Head of caudate nucleus (tissue), 42 donors: ENCODE data around the gene FBN3.

Source experiments
- DNase-seq, 42 donors: peaks; one replicate each; pipeline versions ENCODE4 v3.0.0 to v3.0.0-alpha.2; 2020 to 2021; ENCODE audit warnings: mixed read lengths in 7 of 42
- intact Hi-C: fragments of 100-400 bp; cut with DNase I; formaldehyde crosslinking; loops from one replicate; pipeline ENCODE4 v1.15.0; 2022

Gene FBN3

DNA sequence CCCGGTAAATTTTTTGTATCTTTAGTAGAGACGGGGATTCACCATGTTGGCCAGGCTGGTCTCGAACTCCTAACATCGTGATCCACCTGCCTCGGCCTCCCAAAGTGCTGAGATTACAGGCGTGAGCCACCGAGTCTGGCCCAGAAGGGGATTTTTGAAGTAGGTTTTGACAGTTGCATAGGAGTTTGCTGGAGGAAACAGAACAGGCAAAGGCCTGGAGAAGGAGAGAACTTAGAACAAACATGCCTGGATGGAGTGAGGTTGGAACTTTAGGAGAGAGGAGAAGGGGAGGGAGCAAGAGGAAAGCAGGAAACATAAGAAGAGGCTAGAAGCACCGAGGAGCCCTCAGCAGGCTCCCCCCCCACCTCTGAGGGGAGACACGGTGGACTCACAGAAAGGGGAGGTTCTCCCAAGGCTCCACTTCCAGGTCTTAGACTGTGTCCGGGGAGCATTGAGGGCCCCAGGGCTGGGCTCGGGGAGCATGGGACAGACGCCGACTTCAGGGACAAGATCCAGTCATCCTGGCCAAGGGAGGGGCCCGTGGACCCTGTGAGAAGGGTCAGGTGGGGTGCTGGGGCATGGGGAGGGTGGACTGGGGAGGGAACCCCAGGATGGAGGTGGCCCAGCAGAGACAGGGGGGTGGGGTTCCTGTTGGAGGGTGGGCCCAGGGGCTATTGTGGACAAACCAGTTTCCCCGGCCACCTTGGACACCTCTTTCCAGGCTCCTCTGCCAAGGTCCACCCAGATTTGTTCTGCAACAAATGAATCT lies 1.8 kb upstream of the FBN3 start:
- DNase-seq = no peak
- intact Hi-C loops = loop anchor here (10.0 kb wide), 2 partner anchors 54 to 206 kb away; partner anchors contain the start of genes CERS4 and TIMM44

- DNase-seq = no peak
- intact Hi-C loops = loop anchor here (10.0 kb wide), 2 partner anchors 54 to 206 kb away; partner anchors contain the start of genes CERS4 and TIMM44
These were observed 930 bp upstream of the FBN3 start for GRCh38 chr19:8150178-8150865.

DNA sequence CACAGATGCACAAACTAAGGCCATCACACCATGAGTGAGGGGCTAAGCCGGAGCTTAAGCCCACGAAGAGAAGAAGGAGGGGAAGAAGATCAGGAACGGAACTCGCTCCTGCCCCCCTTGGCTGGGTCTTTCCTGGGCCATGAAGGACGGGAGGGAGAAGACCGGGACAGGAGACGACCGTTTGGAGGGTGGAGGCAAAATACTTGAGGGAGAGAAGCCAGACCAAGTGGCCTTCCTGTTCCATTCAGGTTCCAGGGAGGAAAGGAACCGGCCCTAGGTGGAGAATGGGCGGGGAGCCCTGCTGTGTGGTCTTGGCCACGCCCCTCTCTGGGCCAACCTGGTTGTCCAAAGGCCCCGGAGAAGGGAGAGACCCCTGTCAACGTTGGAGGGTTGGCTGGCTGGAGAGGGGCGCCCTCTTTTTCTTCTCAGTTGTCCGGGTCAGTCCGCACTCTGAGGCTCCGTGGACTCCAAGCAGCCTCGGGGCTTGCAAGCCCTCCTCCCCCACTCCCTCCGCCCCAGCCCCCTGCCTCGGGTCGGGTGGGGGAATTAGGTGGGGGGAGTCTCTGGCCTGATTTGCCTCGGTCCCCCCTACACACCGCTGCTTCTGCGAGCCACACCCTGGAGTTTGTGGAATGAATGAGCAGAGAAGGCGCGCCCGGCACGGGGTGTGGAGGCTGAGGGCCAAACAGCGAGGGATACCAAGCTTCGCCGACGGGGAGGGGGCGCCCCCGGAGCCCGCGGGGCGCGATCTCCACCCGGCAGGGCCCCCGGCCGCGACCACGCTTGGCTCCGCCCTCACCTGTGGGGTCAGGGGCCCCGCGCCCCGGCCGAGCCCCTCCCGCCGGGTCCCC lies 757 bp downstream of the FBN3 start:
- DNase-seq = no peak
- intact Hi-C loops = no loop called here

DNA sequence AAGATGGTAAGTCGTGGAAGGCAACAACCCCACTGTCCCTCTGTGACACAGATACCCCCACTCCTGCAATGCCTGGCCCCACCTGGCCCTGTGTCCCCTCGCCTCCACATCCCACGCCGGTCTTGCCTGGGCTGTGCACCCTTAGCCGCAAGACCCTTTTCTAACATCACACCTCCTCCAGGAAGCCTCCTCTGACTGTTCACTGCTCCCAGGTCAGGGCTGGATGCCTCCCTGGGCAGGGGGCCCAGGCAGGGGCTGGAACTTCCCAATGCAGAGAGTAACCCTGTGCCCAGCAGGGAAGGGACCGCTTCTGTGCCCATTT lies 1.3 kb downstream of the FBN3 start:
- no peak for DNase-seq

DNA sequence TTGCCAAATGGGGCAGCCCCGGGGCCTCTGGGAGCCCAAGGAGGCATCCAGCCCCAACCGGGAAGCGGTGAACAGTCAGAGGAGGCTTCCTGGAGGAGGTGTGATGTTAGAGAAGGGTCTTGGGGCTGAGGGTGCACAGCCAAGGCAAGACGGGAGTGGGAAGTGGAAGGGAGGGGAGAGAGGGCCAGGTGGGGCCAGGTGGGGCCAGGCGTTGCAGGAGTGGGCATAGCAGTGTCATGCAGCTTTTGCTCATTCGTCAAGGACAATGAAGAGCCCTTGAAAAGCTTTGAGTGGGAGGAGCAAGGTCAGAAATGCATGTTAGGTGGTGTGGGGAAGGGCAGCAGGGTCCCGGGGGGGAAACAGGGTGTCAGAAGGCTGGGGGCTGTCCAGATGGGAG lies 1.8 kb downstream of the FBN3 start:
- no peak for DNase-seq
- intact Hi-C loops = no loop called here

More for the DNA sequence above, 1.3 kb downstream of the FBN3 start:
- intact Hi-C loops = no loop called here

GRCh38 chr19:8146877-8147581 lies 2.4 kb downstream of the FBN3 start:
- intact Hi-C loops = no loop called here
- DNase-seq = no peak

DNA sequence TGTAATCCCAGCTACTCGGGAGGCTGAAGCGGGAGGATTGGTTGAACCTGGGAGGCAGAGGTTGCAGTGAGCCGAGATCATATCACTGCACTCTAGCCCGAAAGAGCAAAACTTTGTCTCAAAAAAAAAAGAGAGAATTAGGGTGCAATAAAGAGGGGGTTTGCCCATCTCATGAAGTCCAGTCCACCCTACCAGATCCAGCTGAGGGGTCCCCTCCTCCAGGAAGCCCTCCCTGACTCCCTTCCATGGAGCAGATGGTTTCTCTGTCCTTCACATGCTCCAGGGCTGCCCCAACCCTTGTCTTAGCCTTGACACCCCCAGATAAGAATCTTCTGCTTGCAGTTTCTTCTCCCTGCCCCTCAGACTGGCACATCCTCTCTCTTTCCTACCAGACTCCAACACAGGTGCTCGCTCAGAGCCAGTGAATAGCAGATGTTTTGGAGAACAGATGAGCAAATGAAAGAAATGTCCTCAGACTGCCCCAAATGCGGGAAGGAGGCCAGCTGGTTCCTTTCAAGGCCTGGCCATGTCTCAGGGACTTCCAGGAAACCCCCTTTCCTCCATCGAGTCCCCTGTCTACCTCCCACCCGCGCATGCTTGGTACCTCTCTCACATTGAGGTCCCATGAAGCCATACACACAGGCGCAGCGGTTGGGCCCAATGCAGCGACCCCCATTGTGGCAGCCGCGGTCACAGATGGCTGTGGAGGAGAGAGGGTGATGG lies 5.0 kb downstream of the FBN3 start:
- no peak for DNase-seq
- intact Hi-C loops = no loop called here

- intact Hi-C loops = no loop called here
- no peak for DNase-seq
These were observed 6.4 kb downstream of the FBN3 start for GRCh38 chr19:8143041-8143440.

GRCh38 chr19:8142513-8142900 lies 6.9 kb downstream of the FBN3 start:
- no peak for DNase-seq
- intact Hi-C loops = no loop called here

DNA sequence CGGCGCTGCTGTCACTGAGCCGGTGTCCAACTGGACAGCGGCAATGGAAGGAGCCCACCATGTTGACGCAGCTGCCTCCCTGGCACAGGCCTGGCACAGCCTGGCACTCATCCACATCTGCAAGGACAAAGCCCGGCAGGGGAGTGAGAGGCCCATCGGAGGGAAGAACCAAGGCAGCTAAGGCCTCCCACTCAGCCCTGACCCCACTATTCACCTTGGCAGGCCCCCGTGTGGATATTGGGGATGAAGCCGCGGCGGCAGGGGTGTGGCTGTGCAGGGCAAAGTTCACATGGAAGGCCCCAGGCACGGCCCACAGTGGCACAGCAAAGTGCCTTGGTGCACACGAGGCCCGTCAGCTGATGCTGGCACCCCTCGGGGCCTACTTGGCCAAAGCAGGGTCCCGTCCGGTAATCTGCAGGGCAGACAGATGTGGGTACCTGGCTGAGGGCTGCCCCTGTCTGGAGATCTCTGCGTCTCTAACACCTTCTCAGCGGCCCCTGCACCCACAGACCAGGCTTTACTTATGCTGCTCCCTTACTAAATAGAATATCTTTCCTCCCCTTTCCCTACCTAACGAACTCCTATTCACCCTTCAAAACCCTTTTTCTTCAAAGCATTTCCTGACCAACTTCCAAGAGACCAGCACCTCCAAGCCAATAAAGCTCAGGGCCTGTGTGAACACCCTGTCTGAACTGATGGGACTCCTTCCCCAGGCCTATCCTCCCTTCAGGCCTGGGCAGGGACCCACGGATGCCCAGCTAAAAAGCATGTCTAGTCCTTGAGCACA lies 7.5 kb downstream of the FBN3 start:
- DNase-seq = no peak
- intact Hi-C loops = no loop called here

DNA sequence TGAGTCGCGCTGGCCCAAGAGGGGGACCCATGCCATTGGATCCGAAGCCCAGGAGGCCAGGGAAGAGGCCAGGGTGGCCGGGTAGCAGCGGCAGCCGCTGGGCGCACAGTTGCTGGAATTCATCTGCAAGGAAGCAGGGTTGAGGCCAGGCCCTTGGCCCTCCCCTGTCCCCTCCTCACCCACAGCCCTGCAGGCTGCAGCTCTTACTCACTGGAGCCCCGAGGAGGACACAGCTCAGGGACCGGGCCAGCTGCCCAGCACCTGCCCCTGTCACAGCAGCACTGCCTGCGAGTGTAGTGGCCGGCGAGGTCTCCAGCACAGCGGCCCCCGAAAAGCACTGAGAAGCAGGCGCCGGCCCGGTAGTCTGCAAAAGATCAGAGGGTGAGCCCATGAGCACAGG lies 11.2 kb downstream of the FBN3 start:
- no peak for DNase-seq
- intact Hi-C loops = no loop called here

DNA sequence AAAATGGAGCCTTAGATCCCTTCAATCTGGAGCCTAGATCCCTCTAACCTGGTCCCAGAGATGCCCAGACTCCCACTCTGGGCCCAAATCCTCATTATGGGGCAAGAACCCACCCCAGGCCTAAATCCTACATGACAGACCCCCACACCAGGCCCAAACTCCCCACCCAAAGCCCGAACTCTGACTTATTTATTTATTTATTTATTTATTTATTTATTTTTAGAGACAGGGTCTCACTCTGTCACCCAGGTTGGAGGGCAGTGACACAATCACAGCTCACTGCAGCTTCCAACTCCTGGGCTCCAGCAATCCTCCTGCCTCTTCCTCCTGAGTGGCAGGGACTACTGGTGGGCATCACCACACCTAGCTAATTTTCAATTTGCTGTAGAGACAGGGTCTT lies 12.0 kb downstream of the FBN3 start:
- no peak for DNase-seq
- intact Hi-C loops = no loop called here

DNA sequence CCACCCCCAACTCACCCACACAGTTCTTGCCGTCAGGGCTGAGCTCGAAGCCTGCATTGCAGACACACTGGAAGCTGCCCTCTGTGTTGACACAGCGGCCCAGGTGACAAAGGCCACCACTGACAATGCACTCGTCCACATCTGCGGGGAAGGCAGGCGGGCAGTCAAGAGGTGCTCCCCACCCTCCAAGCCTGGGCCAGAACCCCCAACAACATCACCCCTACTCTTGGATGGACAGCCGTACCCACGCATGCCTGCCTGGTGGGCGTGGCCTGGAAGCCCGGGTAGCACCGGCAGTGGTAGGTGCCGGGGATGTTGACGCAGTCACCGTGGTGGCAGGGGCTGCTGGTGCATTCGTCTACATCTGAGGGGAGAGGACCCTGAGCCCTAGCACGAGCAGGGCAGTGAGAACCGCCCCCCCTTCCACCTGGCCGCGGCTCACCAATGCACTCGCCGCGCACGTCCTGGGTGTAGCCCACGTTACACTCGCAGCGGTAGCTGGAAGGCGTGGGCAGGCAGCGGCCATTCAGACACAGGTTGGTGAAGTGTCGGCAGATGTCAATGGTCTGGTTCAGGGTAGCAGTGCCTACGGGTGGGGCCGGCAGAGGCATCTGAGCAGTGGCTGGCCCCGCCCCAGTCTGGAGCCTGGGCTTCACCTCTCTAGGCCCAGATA lies 13.3 kb downstream of the FBN3 start:
- intact Hi-C loops = no loop called here
- DNase-seq = no peak

- no peak for DNase-seq
- intact Hi-C loops = no loop called here
These were observed 16.4 kb downstream of the FBN3 start for GRCh38 chr19:8132858-8133458.

GRCh38 chr19:8131517-8131916 lies 17.9 kb downstream of the FBN3 start:
- no peak for DNase-seq
- intact Hi-C loops = no loop called here

DNA sequence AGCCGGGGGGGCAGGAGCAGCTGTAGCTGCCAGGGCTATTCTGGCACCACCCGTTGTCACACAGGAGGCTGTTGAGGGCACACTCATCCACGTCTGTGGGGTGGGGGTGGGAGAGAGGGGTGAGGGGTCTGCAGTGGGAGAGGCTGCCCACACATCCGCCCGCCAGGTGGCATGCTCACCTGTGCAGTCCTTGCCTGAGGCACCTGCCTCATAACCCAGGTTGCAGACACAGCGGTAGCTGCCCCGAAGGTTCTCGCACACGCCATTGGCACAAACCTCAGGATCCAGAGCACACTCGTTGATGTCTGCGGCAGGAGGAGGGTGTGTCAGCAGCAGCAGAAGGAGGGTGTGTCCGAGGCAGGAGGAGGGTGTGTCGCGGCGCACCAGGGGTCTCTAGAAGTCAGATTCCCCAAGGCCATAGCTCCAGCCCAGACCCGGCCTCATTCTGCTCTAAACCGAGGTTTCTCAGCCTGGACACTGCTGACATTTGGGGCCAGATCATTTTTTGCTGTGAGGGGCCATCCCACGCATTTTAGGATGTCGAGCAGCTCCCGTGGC lies 20.3 kb downstream of the FBN3 start:
- intact Hi-C loops = no loop called here
- DNase-seq = no peak

DNA sequence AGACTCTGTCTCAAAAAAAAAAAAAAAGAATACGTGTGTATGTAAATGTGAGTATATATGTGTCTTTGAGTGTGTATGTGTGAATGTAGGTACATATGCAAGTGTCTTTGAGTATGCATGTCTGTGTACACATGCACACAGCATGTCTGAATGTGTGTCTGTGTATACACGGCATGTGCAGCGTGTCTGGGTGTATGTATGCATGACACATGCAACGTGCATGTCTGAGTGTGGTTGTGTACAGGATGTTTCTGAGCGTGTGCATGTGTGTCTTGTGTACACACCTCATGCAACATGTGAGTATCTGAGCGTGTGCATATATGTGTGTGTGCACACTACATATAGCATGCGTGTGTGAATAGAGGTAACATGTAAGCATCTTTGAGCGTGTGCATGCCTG lies 20.8 kb downstream of the FBN3 start:
- no peak for DNase-seq
- intact Hi-C loops = no loop called here
